Activated T-cell treated with anti-CD3 and anti-CD28 coated beads, Interleukin-2, amount 50 U/mL, for 4 hours (primary cell): Measurements from ENCODE around the gene SBF2. TPM values are rescaled to one million over a fixed set of nuclear protein-coding genes. Genes with fewer than 3 reads are reported as not detected.
A peak's percentile ranks its signal among the peaks of the same experiment; 100 is the strongest.
"Not testable (repeated sequence)": the region's sequence is repeated elsewhere in the genome, so short reads cannot be mapped to it uniquely, and the experiment has no call there.

Source experiments
- ATAC-seq, 2 donors: fragments of 200-7000 bp; cut with Tn5 transposase; one replicate each; pipeline ENCODE4 v1.10.0; 2021
- DNase-seq: peaks from one replicate; pipeline ENCODE4 v3.0.0-alpha.2; 2020
- H3K27me3 Mint-ChIP-seq: one replicate; pipeline ENCODE4 v1.8.0; 2021; ENCODE audit warnings: low read depth, mixed read lengths
- H3K36me3 Mint-ChIP-seq: one replicate; pipeline ENCODE4 v1.8.0; 2022; ENCODE audit warnings: mixed read lengths; ENCODE audit not compliant: insufficient read depth
- H3K4me1 Mint-ChIP-seq: one replicate; pipeline ENCODE4 v1.8.0; 2021; ENCODE audit warnings: low read depth, mixed read lengths
- H3K4me3 Mint-ChIP-seq: one replicate; pipeline ENCODE4 v1.8.0; 2021; ENCODE audit warnings: mild to moderate bottlenecking, moderate library complexity, mixed read lengths
- H3K9me3 Mint-ChIP-seq: one replicate; pipeline ENCODE4 v1.8.0; 2021; ENCODE audit warnings: mixed read lengths
- total RNA-seq, 3 donors: library from RNA; stranded (reverse); gene quantifications; one replicate each; pipeline ENCODE4 v1.2.1, GENCODE V29; 2021

The SBF2 gene
- total RNA-seq, 3 donors from 2014 or later = 3.0 to 6.9 (median 3.5) TPM

DNA sequence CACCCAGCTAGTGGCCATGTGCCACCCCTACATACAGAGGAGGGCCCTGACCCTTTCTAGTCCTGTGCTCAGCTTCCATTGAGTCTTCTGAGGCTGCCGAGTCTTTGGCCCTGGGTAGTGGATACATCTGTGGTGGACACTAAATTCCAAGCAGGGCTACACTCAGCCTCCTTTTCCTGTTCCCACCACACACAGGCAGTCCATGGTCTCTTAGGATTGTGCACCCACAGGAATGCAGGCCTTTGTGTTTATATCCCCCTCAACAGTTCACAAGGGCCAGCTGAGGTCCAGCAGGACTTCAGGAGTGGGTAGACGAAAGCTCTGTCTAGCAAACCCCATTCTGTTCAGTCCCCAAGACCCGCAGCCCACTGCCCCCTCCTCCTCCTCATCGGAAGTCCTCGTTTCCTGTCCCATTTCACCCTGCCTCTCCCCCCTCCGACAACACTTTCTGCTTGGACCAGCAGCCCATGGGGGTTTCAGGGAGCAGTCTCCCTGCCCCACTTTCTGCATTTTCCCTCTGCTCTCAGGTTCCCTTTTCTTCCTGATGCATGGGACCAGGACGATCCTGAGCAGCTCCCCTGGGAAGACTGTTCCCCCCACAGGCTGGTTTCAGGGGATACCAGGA lies 538.3 kb downstream of the SBF2 start:
- Mint-ChIP-seq H3K36me3 (no peaks in the 10 kb centered on the region), H3K27me3 (no peaks in the 10 kb centered on the region), H3K4me1 (peaks cover 42% of the 10 kb centered on the region), H3K4me3 (no peak overlapping the region), H3K9me3 (no peaks in the 10 kb centered on the region)
- DNase-seq = no peak
- no peak for ATAC-seq

DNA sequence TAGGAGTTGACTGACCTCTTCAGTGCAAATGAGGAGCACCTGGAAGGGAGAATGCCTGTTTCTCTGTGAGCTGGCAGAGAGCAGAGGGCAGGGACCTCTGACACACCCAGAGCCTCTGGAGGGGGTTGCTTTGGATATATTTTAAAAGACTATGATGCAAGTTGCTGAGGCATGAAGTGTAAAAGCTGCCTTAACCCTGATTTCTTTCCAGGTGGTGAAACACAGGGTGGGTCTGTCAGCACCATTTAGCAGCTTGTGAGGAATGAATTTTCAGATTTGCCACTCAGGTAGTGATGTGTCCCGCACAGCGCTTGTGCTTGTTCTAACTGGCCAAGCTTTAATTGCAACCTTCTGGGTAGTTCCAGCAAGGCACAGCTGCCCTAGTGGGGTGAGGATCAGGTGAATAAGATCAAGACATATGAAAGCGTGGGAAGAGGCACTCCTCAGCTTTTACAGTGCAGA lies 540.0 kb downstream of the SBF2 start:
- no peaks in the 10 kb centered on the region for H3K27me3 Mint-ChIP-seq
- DNase-seq (no peak), ATAC-seq (no peak)
- H3K36me3 Mint-ChIP-seq = no peaks in the 10 kb centered on the region
- no peak overlapping the region for H3K4me3 Mint-ChIP-seq
- no peaks in the 10 kb centered on the region for H3K9me3 Mint-ChIP-seq
- H3K4me1 Mint-ChIP-seq = peaks cover 28% of the 10 kb centered on the region

DNA sequence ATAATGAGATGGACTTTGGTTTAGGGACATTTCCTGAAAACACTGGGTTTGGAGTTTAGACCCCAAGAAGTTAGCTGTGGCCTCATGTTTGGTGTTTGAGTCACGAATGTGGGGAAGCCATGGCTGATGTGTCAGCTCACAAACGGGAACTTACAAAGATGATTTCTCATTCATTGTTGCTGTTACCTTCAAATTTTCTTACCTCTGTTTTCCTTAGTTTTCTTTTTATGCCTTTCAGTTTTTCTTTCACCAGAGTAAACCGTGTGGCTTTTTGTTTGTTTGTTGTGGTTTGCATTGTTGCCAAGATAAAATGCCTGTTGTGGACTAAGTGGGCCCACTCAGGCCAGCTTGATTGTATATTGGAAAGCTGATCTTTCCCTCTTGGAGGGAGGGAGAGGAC lies 541.0 kb downstream of the SBF2 start:
- H3K36me3 Mint-ChIP-seq = no peaks in the 10 kb centered on the region
- DNase-seq (no peak), ATAC-seq (no peak)
- H3K4me3 Mint-ChIP-seq = no peak overlapping the region
- H3K4me1 Mint-ChIP-seq = peaks cover 31% of the 10 kb centered on the region
- H3K27me3 Mint-ChIP-seq = no peaks in the 10 kb centered on the region
- H3K9me3 Mint-ChIP-seq = no peaks in the 10 kb centered on the region

DNA sequence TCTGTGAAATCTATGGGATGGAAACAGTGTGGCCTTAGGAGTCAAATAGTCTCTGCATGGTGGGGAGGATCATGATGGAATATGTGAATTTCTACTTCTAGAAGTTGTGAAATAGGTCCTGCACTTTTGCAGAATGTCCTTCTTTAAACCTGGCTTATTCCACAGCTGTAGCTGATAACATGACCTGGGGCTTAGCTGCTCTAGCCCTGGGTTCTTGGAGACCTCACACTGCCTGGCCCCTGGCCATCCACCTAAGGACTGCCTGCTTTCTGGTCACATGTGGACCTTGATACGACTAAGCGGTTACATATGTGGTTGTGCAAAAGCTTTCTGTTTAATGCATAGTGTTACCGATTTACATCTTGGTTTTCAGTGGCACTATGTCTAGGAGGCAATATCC lies 541.9 kb downstream of the SBF2 start:
- no peaks in the 10 kb centered on the region for H3K27me3 Mint-ChIP-seq
- ATAC-seq (no peak), DNase-seq (no peak)
- no peaks in the 10 kb centered on the region for H3K9me3 Mint-ChIP-seq
- no peak overlapping the region for H3K4me3 Mint-ChIP-seq
- no peaks in the 10 kb centered on the region for H3K36me3 Mint-ChIP-seq
- peaks cover 23% of the 10 kb centered on the region for H3K4me1 Mint-ChIP-seq

DNA sequence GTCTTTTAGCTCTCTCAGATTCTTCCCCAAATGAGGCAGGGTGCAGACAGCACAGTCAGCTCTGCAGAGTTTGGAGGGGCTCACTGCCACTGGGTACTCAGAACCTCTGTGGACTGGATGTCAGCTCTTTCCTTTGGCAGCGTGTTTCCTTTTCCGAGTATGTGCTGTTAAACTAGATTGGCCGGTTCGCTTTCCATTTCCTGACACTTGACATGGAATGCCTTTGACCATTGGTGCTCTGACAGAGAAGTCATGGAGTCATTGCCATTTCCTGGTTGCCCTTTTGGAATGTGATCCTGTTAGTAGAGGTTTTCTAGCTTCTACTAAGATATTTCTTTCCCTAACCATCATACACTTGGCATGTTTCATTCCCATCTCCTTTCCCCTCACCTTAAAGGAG lies 543.5 kb downstream of the SBF2 start:
- Mint-ChIP-seq H3K9me3 (no peaks in the 10 kb centered on the region), H3K4me3 (no peak overlapping the region), H3K36me3 (no peaks in the 10 kb centered on the region), H3K4me1 (peaks cover 11% of the 10 kb centered on the region), H3K27me3 (no peaks in the 10 kb centered on the region)
- ATAC-seq = no peak
- DNase-seq = no peak

DNA sequence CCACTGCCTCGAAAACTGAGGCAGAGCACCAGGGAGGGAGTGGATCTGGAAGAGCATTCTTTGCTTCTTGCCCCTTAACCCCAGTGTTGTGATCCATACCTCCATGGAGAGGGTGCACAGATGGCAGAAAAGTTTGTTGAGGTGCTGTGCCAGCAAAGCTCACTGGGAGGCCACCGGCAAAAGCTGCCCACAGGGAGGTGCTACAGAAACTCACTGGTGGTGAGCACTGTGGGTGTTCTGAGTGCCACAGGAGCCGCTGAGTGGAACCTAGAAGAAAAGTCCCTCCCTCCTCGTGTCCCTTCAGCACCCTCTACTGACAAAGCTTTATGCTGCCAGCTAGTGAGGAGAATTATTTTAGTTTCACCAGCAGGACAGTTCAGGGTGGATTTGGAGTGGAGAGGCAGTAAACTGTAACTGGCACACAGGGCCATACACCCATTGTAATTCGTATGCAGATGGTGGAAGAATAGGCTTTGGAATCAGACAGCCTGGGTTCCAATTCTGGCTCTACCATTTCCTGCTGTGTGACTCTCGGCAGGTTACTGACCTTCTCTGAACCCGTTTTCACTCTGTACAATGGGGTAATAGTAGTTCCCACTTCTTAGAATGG lies 545.6 kb downstream of the SBF2 start:
- DNase-seq = peak; percentile 29
- no peaks in the 10 kb centered on the region for H3K36me3 Mint-ChIP-seq
- H3K27me3 Mint-ChIP-seq = no peaks in the 10 kb centered on the region
- H3K9me3 Mint-ChIP-seq = no peaks in the 10 kb centered on the region
- ATAC-seq = peak; percentile 93 to 97
- H3K4me3 Mint-ChIP-seq = no peak overlapping the region
- peaks cover 11% of the 10 kb centered on the region for H3K4me1 Mint-ChIP-seq

DNA sequence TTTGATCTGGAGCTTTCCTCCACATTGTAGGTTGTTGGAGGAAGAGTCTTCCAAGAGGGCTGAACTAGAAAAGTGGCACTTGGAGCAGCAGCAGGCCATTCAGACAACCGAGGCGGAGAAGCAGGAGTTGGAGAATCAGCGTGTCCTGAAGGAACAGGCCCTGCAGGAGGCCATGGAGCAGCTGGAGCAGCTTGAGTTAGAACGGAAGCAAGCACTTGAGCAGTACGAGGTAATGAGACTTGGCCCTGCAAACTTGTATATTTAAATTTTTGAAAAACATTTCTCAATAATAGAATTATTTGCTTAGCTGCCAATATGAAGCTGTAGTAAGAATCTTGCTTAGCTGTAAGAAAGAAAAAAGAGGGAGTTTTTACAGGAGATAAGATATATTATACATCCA lies 546.2 kb downstream of the SBF2 start:
- no peak overlapping the region for H3K4me3 Mint-ChIP-seq
- H3K36me3 Mint-ChIP-seq = no peaks in the 10 kb centered on the region
- ATAC-seq (no peak), DNase-seq (no peak)
- H3K4me1 Mint-ChIP-seq = peaks cover 7% of the 10 kb centered on the region
- H3K9me3 Mint-ChIP-seq = no peaks in the 10 kb centered on the region
- no peaks in the 10 kb centered on the region for H3K27me3 Mint-ChIP-seq

DNA sequence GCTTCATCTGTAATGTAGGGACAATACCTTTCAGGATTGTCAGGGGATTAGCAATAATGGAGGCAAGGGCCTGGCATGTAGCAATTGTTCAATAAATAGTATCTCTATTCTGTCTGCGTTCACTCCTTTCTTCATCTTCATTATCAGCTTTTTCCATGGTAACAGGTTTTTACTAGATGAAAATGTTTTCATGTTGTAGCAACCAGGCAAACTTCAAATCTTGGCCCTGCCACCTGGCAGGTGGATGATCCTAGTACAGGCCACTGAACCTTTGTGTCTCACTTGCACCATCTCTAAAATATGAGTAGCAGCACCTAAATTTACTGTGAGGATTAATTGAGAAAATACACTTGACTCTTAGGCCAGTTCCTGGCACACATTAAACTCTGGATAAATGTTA lies 546.8 kb downstream of the SBF2 start:
- H3K4me3 Mint-ChIP-seq = no peak overlapping the region
- peaks cover 7% of the 10 kb centered on the region for H3K4me1 Mint-ChIP-seq
- DNase-seq (no peak), ATAC-seq (no peak)
- H3K9me3 Mint-ChIP-seq = no peaks in the 10 kb centered on the region
- H3K36me3 Mint-ChIP-seq = no peaks in the 10 kb centered on the region
- no peaks in the 10 kb centered on the region for H3K27me3 Mint-ChIP-seq

DNA sequence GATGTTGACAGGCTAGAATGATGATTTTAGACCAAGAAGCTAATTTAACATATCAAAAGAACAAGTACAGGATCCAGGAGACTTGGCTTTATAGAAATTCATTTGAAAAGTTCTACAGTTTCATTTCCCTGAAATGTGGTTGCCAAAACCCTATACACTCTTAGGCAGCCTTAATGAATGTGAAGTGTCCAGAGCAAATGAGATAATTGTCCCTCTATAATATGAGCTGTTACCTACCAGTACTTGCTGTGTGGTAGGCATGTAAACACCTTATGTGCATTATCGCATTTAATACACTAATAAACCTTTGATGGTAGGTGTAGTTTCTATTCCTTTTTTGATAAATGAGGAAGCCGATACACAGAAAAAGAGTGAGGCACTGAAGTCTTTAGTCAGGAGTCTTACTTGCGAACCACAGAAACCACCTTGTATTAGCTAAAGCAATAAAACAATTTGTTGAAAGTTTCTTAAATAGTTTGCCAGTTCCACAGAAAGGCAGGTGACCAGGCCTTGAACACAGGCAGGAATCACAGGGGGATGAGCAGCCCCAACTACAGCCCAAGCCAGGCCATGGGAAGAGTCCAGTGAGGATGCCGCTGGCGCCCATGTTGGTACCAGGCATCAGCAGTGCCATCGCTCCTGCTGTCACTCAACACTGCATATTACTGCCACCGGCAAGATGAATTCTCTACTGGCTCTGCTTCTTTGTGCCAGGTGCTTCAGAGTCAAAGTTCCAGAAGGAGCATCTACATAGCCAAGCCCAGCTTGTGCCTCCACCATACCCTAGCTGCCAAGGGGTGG lies 548.4 kb downstream of the SBF2 start:
- H3K4me3 Mint-ChIP-seq = no peak overlapping the region
- no peaks in the 10 kb centered on the region for H3K27me3 Mint-ChIP-seq
- peaks cover 3% of the 10 kb centered on the region for H3K36me3 Mint-ChIP-seq
- ATAC-seq (no peak), DNase-seq (no peak)
- no peaks in the 10 kb centered on the region for H3K9me3 Mint-ChIP-seq
- H3K4me1 Mint-ChIP-seq = peaks cover 7% of the 10 kb centered on the region

DNA sequence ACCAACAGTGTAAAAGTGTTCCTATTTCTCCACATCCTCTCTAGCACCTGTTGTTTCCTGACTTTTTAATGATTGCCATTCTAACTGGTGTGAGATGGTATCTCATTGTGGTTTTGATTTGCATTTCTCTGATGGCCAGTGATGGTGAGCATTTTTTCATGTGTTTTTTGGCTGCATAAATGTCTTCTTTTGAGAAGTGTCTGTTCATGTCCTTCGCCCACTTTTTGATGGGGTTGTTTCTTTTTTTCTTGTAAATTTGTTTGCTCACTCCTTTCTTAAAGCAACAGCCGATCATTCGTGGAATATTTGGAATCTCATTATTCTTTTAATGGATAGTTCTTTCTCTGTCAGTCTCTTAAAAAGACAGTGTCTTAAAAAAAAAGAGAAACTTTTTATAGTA lies 550.5 kb downstream of the SBF2 start:
- not testable (repeated sequence) for ATAC-seq, H3K36me3 Mint-ChIP-seq, H3K4me3 Mint-ChIP-seq, DNase-seq, H3K27me3 Mint-ChIP-seq, H3K9me3 Mint-ChIP-seq, H3K4me1 Mint-ChIP-seq

DNA sequence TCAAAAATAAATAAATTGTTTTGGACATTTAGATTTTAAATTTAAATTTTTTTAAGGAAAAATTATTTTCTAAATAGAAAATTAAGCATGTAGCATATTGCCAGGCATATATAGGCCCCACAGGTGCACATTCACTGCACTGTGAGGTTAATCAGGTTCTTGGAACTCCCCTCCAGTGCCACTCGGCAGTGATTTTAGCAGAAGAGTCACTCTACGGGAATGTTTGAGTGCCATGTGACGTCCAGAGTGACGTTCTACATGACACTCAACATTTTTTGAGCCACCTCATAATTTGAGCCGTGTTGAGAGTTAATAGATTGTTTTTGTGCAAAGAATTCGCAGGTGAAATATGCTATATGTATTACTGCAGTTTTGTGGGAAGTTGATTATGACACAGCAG lies 552.8 kb downstream of the SBF2 start:
- Mint-ChIP-seq H3K27me3 (no peaks in the 10 kb centered on the region), H3K4me1 (peaks cover 3% of the 10 kb centered on the region), H3K9me3 (peaks cover 6% of the 10 kb centered on the region), H3K4me3 (no peak overlapping the region), H3K36me3 (peaks cover 12% of the 10 kb centered on the region)
- DNase-seq = no peak
- ATAC-seq = no peak

DNA sequence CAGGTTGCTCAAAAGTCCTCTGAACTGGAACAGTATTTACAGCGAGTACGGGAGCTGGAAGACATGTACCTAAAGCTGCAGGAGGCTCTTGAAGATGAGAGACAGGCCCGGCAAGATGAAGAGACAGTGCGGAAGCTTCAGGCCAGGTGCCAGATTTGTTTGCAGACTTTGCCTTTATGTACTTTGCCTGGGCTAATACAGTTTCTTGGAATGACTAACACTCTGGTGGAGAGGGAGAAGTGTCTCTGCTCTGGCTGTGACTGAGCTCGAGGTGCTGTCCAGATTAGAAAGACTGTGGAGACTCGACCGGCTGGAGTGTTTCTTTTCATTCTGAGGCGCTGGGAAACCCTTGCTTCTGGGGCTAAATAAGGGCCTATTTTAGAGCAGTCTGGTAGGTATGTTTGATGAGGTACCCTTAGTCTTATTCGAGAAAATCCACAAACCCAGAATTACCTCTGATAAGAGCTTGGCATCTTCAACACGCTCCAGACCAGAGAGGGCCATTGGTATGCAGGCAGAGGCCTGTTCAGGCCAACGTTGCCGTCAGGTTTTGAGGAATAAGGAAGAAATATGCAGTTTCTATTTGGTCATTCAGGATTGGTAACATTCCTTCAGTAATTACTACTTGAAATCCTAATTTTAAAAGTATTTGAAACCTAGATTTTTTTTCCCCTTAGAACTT lies 553.7 kb downstream of the SBF2 start:
- peaks cover 21% of the 10 kb centered on the region for H3K36me3 Mint-ChIP-seq
- H3K27me3 Mint-ChIP-seq = no peaks in the 10 kb centered on the region
- DNase-seq (no peak), ATAC-seq (no peak)
- H3K4me1 Mint-ChIP-seq = peaks cover 3% of the 10 kb centered on the region
- H3K4me3 Mint-ChIP-seq = no peak overlapping the region
- H3K9me3 Mint-ChIP-seq = peaks cover 15% of the 10 kb centered on the region

DNA sequence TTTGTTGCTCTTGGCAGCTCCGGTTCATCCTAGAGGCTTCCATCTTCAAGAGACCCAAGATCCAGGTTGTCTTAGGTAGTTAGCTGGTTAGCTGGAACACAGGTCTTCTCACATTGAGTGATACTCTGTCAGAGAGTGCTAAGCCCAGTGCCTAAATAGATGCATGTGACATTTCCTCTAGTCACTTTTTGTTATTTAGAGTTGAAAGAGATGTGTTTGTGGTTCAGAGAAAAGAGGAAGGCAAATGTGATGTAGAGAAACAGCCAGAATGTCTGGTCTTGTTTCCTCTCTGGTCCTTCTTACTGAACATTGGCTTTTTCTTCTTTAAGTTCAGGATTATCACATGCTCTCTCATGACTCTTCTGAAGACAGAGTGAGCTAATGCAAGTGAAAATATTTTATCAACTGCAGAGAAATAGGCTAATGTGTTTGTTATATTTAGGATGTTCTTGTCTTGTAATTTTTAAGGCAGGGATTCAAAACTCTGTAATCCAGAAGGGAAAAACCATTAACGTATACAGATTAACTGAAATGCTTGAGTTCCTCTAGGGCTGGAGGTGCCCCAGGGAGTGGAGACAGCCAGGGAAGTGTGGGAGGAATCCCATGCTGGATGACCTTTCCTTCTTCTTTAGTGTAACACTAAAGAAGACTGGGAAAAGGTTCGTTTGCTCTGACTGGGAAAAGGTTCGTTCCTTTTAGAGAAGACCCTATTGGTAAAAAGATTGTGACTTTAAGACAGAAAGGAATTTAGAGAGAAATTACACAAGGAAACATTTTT lies 554.7 kb downstream of the SBF2 start:
- Mint-ChIP-seq H3K27me3 (no peaks in the 10 kb centered on the region), H3K9me3 (peaks cover 19% of the 10 kb centered on the region), H3K4me1 (peaks cover 3% of the 10 kb centered on the region), H3K4me3 (no peak overlapping the region), H3K36me3 (peaks cover 24% of the 10 kb centered on the region)
- ATAC-seq (no peak), DNase-seq (no peak)

DNA sequence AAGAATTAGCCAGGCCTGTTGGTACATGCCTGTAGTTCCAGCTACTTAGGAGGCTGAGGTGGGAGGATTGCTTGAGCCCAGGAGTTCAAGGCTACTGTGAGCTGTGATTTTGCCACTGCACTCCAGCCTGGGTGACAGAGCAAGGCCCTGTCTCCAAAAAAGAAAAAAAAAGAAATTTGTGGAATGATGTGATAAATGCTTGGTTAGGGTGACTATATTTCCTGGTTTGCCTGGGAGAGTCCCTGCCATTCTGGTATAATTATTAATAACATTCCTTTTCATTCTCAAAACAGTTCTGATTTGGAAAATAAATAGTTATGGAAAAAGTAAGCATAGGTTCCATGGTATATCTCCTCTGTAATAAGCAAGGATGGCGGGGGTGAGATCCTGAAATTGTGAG lies 555.3 kb downstream of the SBF2 start:
- H3K9me3 Mint-ChIP-seq = peaks cover 19% of the 10 kb centered on the region
- H3K4me1 Mint-ChIP-seq = peaks cover 3% of the 10 kb centered on the region
- no peak for ATAC-seq
- H3K4me3 Mint-ChIP-seq = no peak overlapping the region
- no peak for DNase-seq
- H3K36me3 Mint-ChIP-seq = peaks cover 24% of the 10 kb centered on the region
- H3K27me3 Mint-ChIP-seq = no peaks in the 10 kb centered on the region
